CD14-positive monocyte (primary cell): ENCODE data around the gene RAB5A. TPM values are rescaled to one million over a fixed set of nuclear protein-coding genes. Genes with fewer than 3 reads are reported as not detected.
A peak's percentile ranks its signal among the peaks of the same experiment; 100 is the strongest.

Experiments used
- DNase-seq, 3 donors: peaks; one replicate each; pipeline ENCODE4 v3.0.0-alpha.2; 2011 to 2022
- H2AFZ ChIP-seq: 2 replicates; pipeline ENCODE4 v1.6.0; 2012; ENCODE audit warnings: mild to moderate bottlenecking, low read depth, low read length, inconsistent platforms; ENCODE audit not compliant: insufficient read depth, poor library complexity, severe bottlenecking
- H3K27ac ChIP-seq, 2 donors: 1 replicate in 1 of 2; 2 replicates in 1 of 2; pipeline ENCODE4 v1.5.1; 2012 to 2013; ENCODE audit warnings: low read length in 2 of 2, control low read depth in 1 of 2, inconsistent platforms in 1 of 2, low read depth in 1 of 2, mild to moderate bottlenecking in 1 of 2
- H3K27me3 ChIP-seq, 2 donors: one replicate each; pipeline versions ENCODE4 v1.6.0 to v1.6.1; 2011 to 2013; ENCODE audit warnings: low read length in 2 of 2; ENCODE audit not compliant: control insufficient read depth in 2 of 2, insufficient read depth in 2 of 2
- H3K36me3 ChIP-seq, 2 donors: replicated peaks in 1 of 2; 1 replicate in 1 of 2; 2 replicates in 1 of 2; pipeline versions ENCODE4 v1.5.1 to v1.6.1; 2012 to 2013; ENCODE audit warnings: low read length in 2 of 2, control low read depth in 1 of 2, inconsistent platforms in 1 of 2, mild to moderate bottlenecking in 1 of 2; ENCODE audit not compliant: insufficient read depth in 2 of 2, control insufficient read depth in 1 of 2
- H3K4me1 ChIP-seq, 2 donors: 1 replicate in 1 of 2; 2 replicates in 1 of 2; pipeline versions ENCODE4 v1.5.1 to v1.6.1; 2012 to 2013; ENCODE audit warnings: low read length in 2 of 2, control low read depth in 1 of 2, inconsistent platforms in 1 of 2, mild to moderate bottlenecking in 1 of 2, moderate library complexity in 1 of 2; ENCODE audit not compliant: insufficient read depth in 2 of 2, control insufficient read depth in 1 of 2
- H3K4me2 ChIP-seq: replicated peaks from 2 replicates; pipeline ENCODE3; 2012; ENCODE audit warnings: low read length, moderate library complexity, mild to moderate bottlenecking; ENCODE audit not compliant: poor library complexity, severe bottlenecking; ENCODE audit errors: extremely low read depth
- H3K4me3 ChIP-seq, 3 experiments: fragments of 200-600 bp in 1 of 3; sonication (generic) in 1 of 3; replicated peaks in 1 of 3; 1 replicate in 2 of 3; 2 replicates in 1 of 3; pipeline ENCODE4 v1.5.1; 2011 to 2013; ENCODE audit warnings: low read length in 3 of 3, mild to moderate bottlenecking in 3 of 3, control low read depth in 2 of 3, low read depth in 2 of 3, inconsistent platforms in 1 of 3, moderate library complexity in 1 of 3
- H3K79me2 ChIP-seq: 2 replicates; pipeline ENCODE4 v1.6.0; 2012; ENCODE audit warnings: mild to moderate bottlenecking, control low read depth, inconsistent platforms, low read length, moderate library complexity; ENCODE audit not compliant: insufficient read depth
- H3K9ac ChIP-seq: 2 replicates; pipeline ENCODE4 v1.6.0; 2017; ENCODE audit warnings: low read length, mild to moderate bottlenecking; ENCODE audit not compliant: insufficient read depth, poor library complexity, severe bottlenecking
- H3K9me3 ChIP-seq, 2 donors: replicated peaks in 1 of 2; 1 replicate in 1 of 2; 2 replicates in 1 of 2; pipeline versions ENCODE4 v1.5.1 to v1.6.1; 2012 to 2013; ENCODE audit warnings: low read length in 2 of 2, control low read depth in 1 of 2; ENCODE audit not compliant: control insufficient read depth in 1 of 2, insufficient read depth in 1 of 2
- H4K20me1 ChIP-seq: 2 replicates; pipeline ENCODE4 v1.6.0; 2012; ENCODE audit warnings: mild to moderate bottlenecking, low read length, control low read depth, moderate library complexity; ENCODE audit not compliant: insufficient read depth
- H3K27ac Mint-ChIP-seq, 7 donors: one replicate each; pipeline ENCODE4 v1.8.0; 2020; ENCODE audit warnings: mild to moderate bottlenecking in 7 of 7, mixed read lengths in 7 of 7, moderate library complexity in 6 of 7, inconsistent platforms in 2 of 7
- H3K27me3 Mint-ChIP-seq, 3 donors: one replicate each; pipeline ENCODE4 v1.8.0; 2021 to 2022; ENCODE audit warnings: low read depth in 3 of 3, mild to moderate bottlenecking in 3 of 3, mixed read lengths in 3 of 3, moderate library complexity in 3 of 3, inconsistent platforms in 1 of 3
- H3K36me3 Mint-ChIP-seq, 2 donors: one replicate each; pipeline ENCODE4 v1.8.0; 2020; ENCODE audit warnings: mixed read lengths in 2 of 2, inconsistent platforms in 1 of 2, mild to moderate bottlenecking in 1 of 2
- H3K4me1 Mint-ChIP-seq: one replicate; pipeline ENCODE4 v1.8.0; 2020; ENCODE audit warnings: mild to moderate bottlenecking, mixed read lengths
- H3K4me3 Mint-ChIP-seq, 2 donors: one replicate each; pipeline ENCODE4 v1.8.0; 2020; ENCODE audit warnings: mild to moderate bottlenecking in 2 of 2, mixed read lengths in 2 of 2, moderate library complexity in 1 of 2
- H3K9me3 Mint-ChIP-seq, 7 donors: one replicate each; pipeline ENCODE4 v1.8.0; 2020 to 2022; ENCODE audit warnings: mixed read lengths in 7 of 7, mild to moderate bottlenecking in 6 of 7, moderate library complexity in 6 of 7, inconsistent platforms in 2 of 7
- CTCF ChIP-seq: fragments of 200-600 bp; IDR thresholded peaks from one replicate; pipeline ENCODE4 v1.8.0; 2022; ENCODE audit warnings: antibody characterized with exemption, mild to moderate bottlenecking
- WGBS: methylation state at CpG from one replicate; pipeline ENCODE4 v1.1.5; 2013; ENCODE audit warnings: missing lambda C conversion rate; ENCODE audit not compliant: insufficient coverage; 5-methylcytosine and 5-hydroxymethylcytosine counted together
- intact Hi-C, 2 donors: fragments of 100-400 bp; cut with micrococcal nuclease; formaldehyde crosslinking; loops; one replicate each; pipeline versions ENCODE4 v1.15.0 to v1.15.1; 2023
- polyA plus RNA-seq, 3 donors: library from polyadenylated mRNA; depleted of rRNA in 1 of 3; unstranded in 2 of 3; stranded (reverse) in 1 of 3; fragments of 300-500 nt in 2 of 3; fragments of >200 nt in 1 of 3; fragmentation: Illumina TruSeq in 2 of 3; gene quantifications; 1 replicate in 2 of 3; 2 replicates in 1 of 3; pipeline ENCODE4 v1.2.3, GENCODE V29; 2012 to 2021

RAB5A gene
- polyA plus RNA-seq, 3 donors, result 25.7 to 60.2 (median 33.8) TPM

GRCh38 chr3:20022954-20023622, 76.2 kb downstream of the RAB5A start:
- H3K27ac ChIP-seq, result no peak overlapping the region
- no peak overlapping the region for H2AFZ ChIP-seq

More at GRCh38 chr3:20022954-20023622, 76.2 kb downstream of the RAB5A start:
- Histone ChIP-seq H3K9ac (no peak overlapping the region), H4K20me1 (no peaks in the 10 kb centered on the region), H3K27me3 (no peaks in the 10 kb centered on the region), H3K9me3 (no peaks in the 10 kb centered on the region), H3K4me3 (no peak overlapping the region), H3K4me2 (no peak overlapping the region), H3K79me2 (no peaks in the 10 kb centered on the region), H3K36me3 (no peaks in the 10 kb centered on the region), H3K4me1 (no peaks in the 10 kb centered on the region)
- Mint-ChIP-seq H3K27me3 (peaks cover 0 to 6% (median 2%) of the 10 kb centered on the region in 3 donors), H3K36me3 (no peaks in the 10 kb centered on the region), H3K27ac (peak overlapping the region in 1 of 7 donors; percentile 2), H3K4me1 (peaks cover 8% of the 10 kb centered on the region), H3K9me3 (peaks cover 0 to 3% (median 0%) of the 10 kb centered on the region in 7 donors), H3K4me3 (no peak overlapping the region)
- TF ChIP-seq CTCF, result no peak
- intact Hi-C loops, result no loop called here
- DNase-seq, result no peak
- no CpG with 5 or more reads among the region's 2 CpGs for WGBS
